Pancreas (tissue), 10 donors: ENCODE data around the gene IQCK. TPM values are rescaled to one million over a fixed set of nuclear protein-coding genes. Genes with fewer than 3 reads are reported as not detected.

ENCODE experiments used
- ATAC-seq, 4 donors: fragments of 200-7000 bp; cut with Tn5 transposase; one replicate each; pipeline versions ENCODE4 v1.8.0 to v1.9.1; 2020; ENCODE audit warnings: mild to moderate bottlenecking in 4 of 4, moderate library complexity in 4 of 4
- DNase-seq, 6 donors: peaks; one replicate each; pipeline ENCODE4 v3.0.0-alpha.2; 2020
- FAIRE-seq: peaks from 2 replicates; lab custom pipeline; 2012; peaks lifted over from hg19 to GRCh38; lab: Jason Lieb, UNC
- H3K27ac ChIP-seq, 4 donors: fragments of 200-600 bp; sonication (generic); 1 replicate in 3 of 4; 2 replicates in 1 of 4; pipeline versions ENCODE4 v1.5.0 to v1.8.0; 2020
- H3K27me3 ChIP-seq, 4 donors: fragments of 200-600 bp; one replicate each; pipeline ENCODE4 v1.8.0; 2021
- H3K36me3 ChIP-seq, 3 donors: fragments of 200-600 bp; sonication (generic) in 1 of 3; one replicate each; pipeline versions ENCODE4 v1.5.0 to v1.8.0; 2020 to 2021
- H3K4me1 ChIP-seq, 3 donors: fragments of 200-600 bp; one replicate each; pipeline ENCODE4 v1.8.0; 2021
- H3K4me3 ChIP-seq, 4 donors: fragments of 200-600 bp; sonication (generic) in 2 of 4; one replicate each; pipeline versions ENCODE4 v1.5.0 to v1.8.0; 2020 to 2021
- H3K9me3 ChIP-seq, 4 donors: fragments of 200-600 bp; one replicate each; pipeline ENCODE4 v1.8.0; 2021
- CTCF ChIP-seq, 4 donors: fragments of 200-600 bp; sonication (generic) in 3 of 4; IDR thresholded peaks; one replicate each; pipeline versions ENCODE4 v1.5.0 to v1.8.0; 2021; ENCODE audit warnings: antibody characterized with exemption in 4 of 4
- WGBS, 2 donors: extraction: QIAGEN DNeasy Blood & Tissue Kit; methylation state at CpG; one replicate each; pipeline ENCODE4 v1.1.7; 2013; 5-methylcytosine and 5-hydroxymethylcytosine counted together
- intact Hi-C, 3 donors: fragments of 100-400 bp; cut with DNase I; formaldehyde crosslinking; loops; one replicate each; pipeline versions ENCODE4 v1.11.1 to v1.14.2; 2022
- polyA plus RNA-seq, 2 donors: library from polyadenylated mRNA; stranded (reverse); fragments of 200-250 nt; gene quantifications; one replicate each; pipeline ENCODE4 v1.2.3, GENCODE V29; 2013
- total RNA-seq, 6 donors: library from RNA; stranded (reverse); fragmentation: NEBNext Ultra II Directional in 4 of 6; extraction: Animal tissue kit (Norgen Biotek cat#: 25700) in 4 of 6; gene quantifications; one replicate each; pipeline versions ENCODE4 v1.2.1 to v1.2.4, GENCODE V29; 2021 to 2023
- donor health status: healthy with polysubstance abuse.
- donor health status: DM: no; HTN: no; CAD: no; lungs with moderate emphysema.
- donor health status: DM: no; HTN: no; CAD: no.
- donor health status: control.
- donor health status: control.
- donor health status: Bipolar disorder and iron deficiency.
- donor health status: DM: yes; HTN: yes; CAD: no.
- donor health status: DM: no; HTN: no; CAD: no.
- donor health status: DM: no; HTN: no; CAD: no.
- donor health status: DM: yes; HTN: yes; CAD: no.

The IQCK gene
- total and polyA plus RNA-seq, 8 donors: 6.7 to 15.5 (median 10.9) TPM

GRCh38 chr16:19706846-19707245, 11.2 kb upstream of the IQCK start:
- H3K4me1 ChIP-seq: no peaks in the 10 kb centered on the region
- no peaks in the 10 kb centered on the region for H3K27me3 ChIP-seq
- ATAC-seq (no peak), FAIRE-seq (no peak), DNase-seq (no peak)
- TF ChIP-seq CTCF (IDR thresholded peaks at IDR 0.05): no peak
- WGBS, 2 donors: 96% methylated on average over 15 of the region's 15 CpGs
- no peaks in the 10 kb centered on the region for H3K9me3 ChIP-seq
- no peak overlapping the region for H3K4me3 ChIP-seq
- H3K27ac ChIP-seq: no peak overlapping the region
- intact Hi-C loops: no loop called here
- H3K36me3 ChIP-seq: peaks cover 0 to 23% (median 6%) of the 10 kb centered on the region in 3 donors

- no peak for TF ChIP-seq CTCF (IDR thresholded peaks at IDR 0.05)
- H3K4me3 ChIP-seq: no peak overlapping the region
- 86 to 92% methylated on average over 22 of the region's 22 CpGs for WGBS, 2 donors
- DNase-seq (peak in 1 of 6 donors; percentile 34), ATAC-seq (no peak), FAIRE-seq (no peak)
- H3K36me3 ChIP-seq: peaks cover 0 to 23% (median 6%) of the 10 kb centered on the region in 3 donors
- H3K27ac ChIP-seq: no peak overlapping the region
- H3K4me1 ChIP-seq: no peaks in the 10 kb centered on the region
- intact Hi-C loops: no loop called here
- no peaks in the 10 kb centered on the region for H3K27me3 ChIP-seq
- H3K9me3 ChIP-seq: no peaks in the 10 kb centered on the region
Measured at GRCh38 chr16:19707569-19708295, 10.3 kb upstream of the IQCK start.

GRCh38 chr16:19708296-19709205, 9.5 kb upstream of the IQCK start:
- peak in 1 of 6 donors; percentile 40 for DNase-seq

GRCh38 chr16:19709381-19710136, 8.5 kb upstream of the IQCK start:
- 95 to 97% methylated on average over 22 of the region's 22 CpGs for WGBS, 2 donors
- no peak for TF ChIP-seq CTCF (IDR thresholded peaks at IDR 0.05)
- H3K27ac ChIP-seq: no peak overlapping the region
- peak in 1 of 6 donors; percentile 33 for DNase-seq
- FAIRE-seq: no peak
- H3K4me3 ChIP-seq: no peak overlapping the region
- intact Hi-C loops: loop anchor here in 2 of 3 donors (10.0 kb wide), 2 partner anchors 105 to 175 kb away; partner anchors contain the start of gene GPRC5B (in 2 of the 2)
- no peaks in the 10 kb centered on the region for H3K4me1 ChIP-seq
- no peaks in the 10 kb centered on the region for H3K9me3 ChIP-seq
- H3K27me3 ChIP-seq: no peaks in the 10 kb centered on the region
- ATAC-seq: no peak
- peaks cover 0 to 23% (median 4%) of the 10 kb centered on the region in 3 donors for H3K36me3 ChIP-seq

More at GRCh38 chr16:19708296-19709205, 9.5 kb upstream of the IQCK start:
- no peak for TF ChIP-seq CTCF (IDR thresholded peaks at IDR 0.05)
- Histone ChIP-seq H3K9me3 (no peaks in the 10 kb centered on the region), H3K36me3 (peaks cover 0 to 23% (median 2%) of the 10 kb centered on the region in 3 donors), H3K27ac (no peak overlapping the region), H3K4me3 (no peak overlapping the region), H3K27me3 (no peaks in the 10 kb centered on the region), H3K4me1 (no peaks in the 10 kb centered on the region)
- WGBS, 2 donors: 80 to 84% methylated on average over 18 of the region's 18 CpGs
- ATAC-seq: no peak
- no peak for FAIRE-seq
- intact Hi-C loops: no loop called here
